GM12891 (cell line): ENCODE measurements around the gene FUOM.

Experiments
- POLR2A ChIP-seq: IDR thresholded peaks from 2 replicates; pipeline ENCODE4 v1.6.1; 2011; ENCODE audit warnings: low read depth, low read length, control low read depth
- POLR2AphosphoS5 ChIP-seq: IDR thresholded peaks from 2 replicates; pipeline ENCODE4 v1.6.1; 2011; ENCODE audit warnings: low read depth, low read length, control low read depth

- TF ChIP-seq POLR2A (no peak), POLR2AphosphoS5 (no peak)
These were observed 7.8 kb upstream of the FUOM start for GRCh38 chr10:133365461-133366129.
